Measurements from ENCODE around the gene PHLDA1.

DNA sequence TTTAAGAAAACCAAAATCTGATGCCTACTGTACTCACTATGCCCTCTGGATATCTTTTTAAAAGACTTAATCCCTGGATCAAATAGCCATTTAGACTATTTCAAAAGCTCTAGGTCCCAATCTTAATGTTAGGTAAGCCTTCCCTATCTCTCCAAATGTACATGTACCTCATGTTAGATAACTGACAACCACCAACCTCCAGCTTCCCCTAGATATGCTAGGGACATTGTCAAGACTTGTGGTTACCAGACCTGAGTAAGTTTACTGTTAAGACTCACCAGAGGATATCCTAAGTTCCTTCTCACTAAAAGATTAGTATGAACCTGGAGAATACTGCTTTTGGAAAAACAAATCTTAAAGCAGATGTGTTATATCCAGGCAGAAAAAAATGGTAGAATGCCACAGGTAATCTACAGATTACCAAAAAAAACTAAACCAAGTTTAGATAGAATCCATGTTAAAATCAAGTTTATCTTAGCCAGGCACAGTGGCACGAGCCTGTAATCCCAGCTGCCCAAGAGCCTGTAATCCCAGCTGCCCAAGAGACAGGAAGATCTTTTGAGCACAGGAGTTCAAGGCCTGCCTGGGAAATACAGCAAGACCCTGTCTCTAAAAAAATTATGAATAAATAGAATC is 43.2 kb upstream of the PHLDA1 start:
- TF ChIP-seq, protein P1, sequence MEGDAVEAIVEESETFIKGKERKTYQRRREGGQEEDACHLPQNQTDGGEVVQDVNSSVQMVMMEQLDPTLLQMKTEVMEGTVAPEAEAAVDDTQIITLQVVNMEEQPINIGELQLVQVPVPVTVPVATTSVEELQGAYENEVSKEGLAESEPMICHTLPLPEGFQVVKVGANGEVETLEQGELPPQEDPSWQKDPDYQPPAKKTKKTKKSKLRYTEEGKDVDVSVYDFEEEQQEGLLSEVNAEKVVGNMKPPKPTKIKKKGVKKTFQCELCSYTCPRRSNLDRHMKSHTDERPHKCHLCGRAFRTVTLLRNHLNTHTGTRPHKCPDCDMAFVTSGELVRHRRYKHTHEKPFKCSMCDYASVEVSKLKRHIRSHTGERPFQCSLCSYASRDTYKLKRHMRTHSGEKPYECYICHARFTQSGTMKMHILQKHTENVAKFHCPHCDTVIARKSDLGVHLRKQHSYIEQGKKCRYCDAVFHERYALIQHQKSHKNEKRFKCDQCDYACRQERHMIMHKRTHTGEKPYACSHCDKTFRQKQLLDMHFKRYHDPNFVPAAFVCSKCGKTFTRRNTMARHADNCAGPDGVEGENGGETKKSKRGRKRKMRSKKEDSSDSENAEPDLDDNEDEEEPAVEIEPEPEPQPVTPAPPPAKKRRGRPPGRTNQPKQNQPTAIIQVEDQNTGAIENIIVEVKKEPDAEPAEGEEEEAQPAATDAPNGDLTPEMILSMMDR (IDR thresholded peaks at IDR 0.05) = no peak
- TF ChIP-seq POLR2A (IDR thresholded peaks at IDR 0.05) (no peak), POLR2AphosphoS5 (IDR thresholded peaks at IDR 0.05) (no peak)

All from transverse colon (tissue), 4 donors.